H1 (cell line): ENCODE results near the gene SCPEP1.

ENCODE experiments used
- CTCF ChIP-seq, 3 experiments: IDR thresholded peaks; 1 replicate in 2 of 3; 2 replicates in 1 of 3; pipeline versions ENCODE4 v1.5.1 to v1.6.1; 2011; ENCODE audit warnings: low read length in 3 of 3, mild to moderate bottlenecking in 3 of 3, inconsistent platforms in 2 of 3, low read depth in 1 of 3, moderate library complexity in 1 of 3; ENCODE audit not compliant: insufficient read depth in 1 of 3; ENCODE audit errors: control extremely low read depth in 1 of 3
- GABPA ChIP-seq: IDR thresholded peaks from 2 replicates; pipeline ENCODE4 v1.6.1; 2011; ENCODE audit warnings: mild to moderate bottlenecking, low read length, moderate library complexity, borderline replicate concordance; ENCODE audit not compliant: insufficient read depth
- POLR2A ChIP-seq, 2 experiments: IDR thresholded peaks; 1 replicate in 1 of 2; 2 replicates in 1 of 2; pipeline ENCODE4 v1.6.1; 2011; ENCODE audit warnings: low read depth in 2 of 2, low read length in 2 of 2, mild to moderate bottlenecking in 2 of 2; ENCODE audit errors: control extremely low read depth in 1 of 2
- RAD21 ChIP-seq, 2 experiments: IDR thresholded peaks in 1 of 2; conservative IDR thresholded peaks in 1 of 2; 2 replicates each; pipeline ENCODE4 v1.6.1; 2011; ENCODE audit warnings: low read depth in 2 of 2, low read length in 2 of 2, improper control_type of control experiment in 1 of 2, inconsistent platforms in 1 of 2, mild to moderate bottlenecking in 1 of 2, moderate library complexity in 1 of 2
- TEAD4 ChIP-seq: IDR thresholded peaks from 2 replicates; pipeline ENCODE4 v1.6.1; 2012; ENCODE audit warnings: low read depth, low read length, inconsistent platforms, mixed read lengths

- TF ChIP-seq RAD21 (IDR thresholded peaks at IDR 0.05 in 1 of 2, conservative IDR thresholded peaks at IDR 0.05 in 1 of 2; ENCODE audit: low read depth in 2 of 2, low read length in 2 of 2): no peak
- no peak for TF ChIP-seq CTCF (IDR thresholded peaks at IDR 0.05; ENCODE audit: control extremely low read depth in 1 of 3, insufficient read depth in 1 of 3, low read depth in 1 of 3, low read length in 3 of 3)
- no peak for TF ChIP-seq TEAD4
- TF ChIP-seq GABPA: no peak
- TF ChIP-seq POLR2A (IDR thresholded peaks at IDR 0.05; ENCODE audit: control extremely low read depth in 1 of 2, low read depth in 2 of 2, low read length in 2 of 2): no peak
Measured at GRCh38 chr17:56997313-56997712, 19.4 kb downstream of the SCPEP1 start.
